ENCODE measurements around the gene NOP14. TPM values are rescaled to one million over a fixed set of nuclear protein-coding genes. Genes with fewer than 3 reads are reported as not detected.

The NOP14 gene
- total and polyA plus RNA-seq, 2 of the 8 experiments (the other 6 are each of a cell fraction or from before 2014, with no cell fraction given) = 8.6 to 45.3 TPM

DNA sequence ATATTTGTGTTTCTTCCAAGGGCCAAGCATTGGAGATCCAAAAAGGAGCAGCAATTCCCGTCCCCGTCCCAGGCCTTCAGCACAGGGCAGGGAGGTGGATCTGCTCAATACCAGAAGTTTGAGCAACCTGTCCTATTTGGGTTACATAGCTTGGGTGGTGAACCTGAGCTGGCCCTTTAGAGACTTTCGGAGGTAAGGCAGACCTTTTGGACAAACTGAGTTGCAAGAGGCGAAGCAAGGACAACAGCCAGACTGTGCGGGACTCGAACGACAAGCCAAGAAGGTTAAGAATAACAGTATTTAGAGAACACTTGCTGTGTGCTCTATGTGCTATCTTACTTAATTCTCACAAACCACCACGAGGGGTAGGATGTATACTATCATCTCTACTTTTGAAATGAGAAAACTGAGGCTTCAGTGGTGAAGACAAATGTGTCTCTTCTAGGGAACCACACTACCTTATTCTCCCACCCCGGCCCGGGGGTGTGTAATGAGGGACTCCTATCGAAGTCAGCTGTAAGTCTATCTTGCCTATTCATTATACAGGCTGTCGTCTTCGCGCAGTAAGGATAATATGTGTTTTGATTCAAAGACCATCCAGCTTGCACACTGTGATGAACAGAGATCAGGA lies 1.3 kb downstream of the NOP14 start:
- H2BK15ac ChIP-seq (ENCODE audit: low read length) = no peak overlapping the region
- H3K27ac ChIP-seq (ENCODE audit: low read depth, low read length) = no peak overlapping the region
- H4K91ac ChIP-seq (replicated peaks; ENCODE audit: insufficient read length, low read length) = no peak overlapping the region
- no peak overlapping the region for H4K8ac ChIP-seq (ENCODE audit: extremely low read depth, insufficient read depth, low read length)
- no peak overlapping the region for H2BK20ac ChIP-seq (ENCODE audit: low read length)
- ChIA-PET POLR2A (ENCODE audit: partially characterized antibody) (interaction anchor here (0.6 to 3.4 kb wide), 9 partner anchors 8 to 94 kb away, joined by 3 to 13 read pairs (median 3); no protein-coding TSS in a partner anchor), CTCF (ENCODE audit: partially characterized antibody) (interaction anchor here (0.7 to 1.7 kb wide), 6 partner anchors 10 to 698 kb away, joined by 3 to 5 read pairs (median 4); no protein-coding TSS in a partner anchor)
- no peak overlapping the region for H4K5ac ChIP-seq (ENCODE audit: insufficient read length, low read depth, low read length)
- no peak overlapping the region for H3K4ac ChIP-seq (replicated peaks; ENCODE audit: insufficient read length, low read depth, low read length)
- peaks cover 3 to 9% (median 6%) of the 10 kb centered on the region in 4 experiments; a peak in 5 of 7 replicates for H3K4me1 ChIP-seq (replicated peaks in 1 of 4; ENCODE audit: control insufficient read depth in 3 of 4, insufficient read depth in 4 of 4, low read length in 3 of 4)
- peaks cover 2 to 43% of the 10 kb centered on the region in 2 experiments; a peak in 3 of 4 replicates for H3K79me2 ChIP-seq (ENCODE audit: control insufficient read depth in 1 of 2, insufficient read depth in 2 of 2, low read length in 2 of 2)
- peaks cover 16% of the 10 kb centered on the region; the same call in 1 of the 2 replicates for H3K23me2 ChIP-seq (ENCODE audit: low read depth, low read length)
- peak overlapping the region; percentile 75 to 79 (median 76) for H3K4me3 ChIP-seq (ENCODE audit: extremely low read depth in 1 of 4, insufficient read depth in 2 of 4, low read depth in 3 of 4, low read length in 4 of 4)
- no peak for FAIRE-seq
- no peak overlapping the region for H3K14ac ChIP-seq (ENCODE audit: insufficient read length)
- peaks cover 10 to 24% (median 12%) of the 10 kb centered on the region in 4 experiments for H3K36me3 ChIP-seq (ENCODE audit: control insufficient read depth in 2 of 4, insufficient read depth in 4 of 4, low read length in 3 of 4)
- no peak for DNase-seq (ENCODE audit: low read depth in 1 of 2, low spot score in 2 of 2)
- no peak overlapping the region for H3K18ac ChIP-seq (ENCODE audit: extremely low read depth, low read length)
- H4K20me1 ChIP-seq (replicated peaks in 1 of 2; ENCODE audit: control insufficient read depth in 1 of 2, insufficient read depth in 2 of 2, low read length in 2 of 2) = peaks cover 2 to 8% of the 10 kb centered on the region in 2 experiments
- peaks cover 0 to 7% (median 6%) of the 10 kb centered on the region in 4 experiments; a peak in 4 of 7 replicates for H3K27me3 ChIP-seq (replicated peaks in 1 of 4; ENCODE audit: control insufficient read depth in 3 of 4, extremely low read depth in 1 of 4, insufficient read depth in 3 of 4, low read length in 3 of 4)
- peaks cover 5% of the 10 kb centered on the region for H3K79me1 ChIP-seq (ENCODE audit: low read depth, low read length)
- no peaks in the 10 kb centered on the region for H3K9me3 ChIP-seq (ENCODE audit: insufficient read depth in 2 of 2, low read depth in 1 of 2, low read length in 1 of 2)
- H3K9ac ChIP-seq (replicated peaks in 1 of 4; ENCODE audit: extremely low read depth in 1 of 4, low read depth in 3 of 4, low read length in 3 of 4) = peak overlapping the region in 2 of 4 experiments; percentile 72 to 88; a peak in 3 of 7 replicates
- no peak overlapping the region for H3K56ac ChIP-seq (replicated peaks; ENCODE audit: insufficient read length, low read depth, low read length)
- peak overlapping the region; percentile 87 to 89 for H3K4me2 ChIP-seq (ENCODE audit: insufficient read depth in 1 of 2, low read depth in 2 of 2, low read length in 2 of 2)
- TF ChIP-seq SRF (IDR thresholded peaks at IDR 0.05; ENCODE audit: low read depth, low read length) = no peak
- no peak overlapping the region for H2BK5ac ChIP-seq (ENCODE audit: low read depth, low read length)
- H3K23ac ChIP-seq (ENCODE audit: insufficient read length) = no peak overlapping the region
- no peak overlapping the region for H2AFZ ChIP-seq (ENCODE audit: low read length)
- no peak overlapping the region for H2AK5ac ChIP-seq (ENCODE audit: low read depth, low read length)
- 78% methylated on average over 14 of the region's 14 CpGs; no CpG with 5 or more reads in 1 of the 2 experiments for WGBS, 2 experiments (ENCODE audit: extremely low coverage in 1 of 2, insufficient coverage in 1 of 2, insufficient read length in 1 of 2, insufficient replicate concordance in 2 of 2, low coverage in 1 of 2, low lambda C conversion rate in 2 of 2, missing lambda C conversion rate in 1 of 2)
- H2BK120ac ChIP-seq (replicated peaks; ENCODE audit: low read depth, low read length) = no peak overlapping the region
- no peak overlapping the region for H2BK12ac ChIP-seq (ENCODE audit: low read depth, low read length)
